ENCODE measurements around the gene TXNDC12.
"Not testable (repeated sequence)": the region's sequence is repeated elsewhere in the genome, so short reads cannot be mapped to it uniquely, and the experiment has no call there.

Gene TXNDC12

DNA sequence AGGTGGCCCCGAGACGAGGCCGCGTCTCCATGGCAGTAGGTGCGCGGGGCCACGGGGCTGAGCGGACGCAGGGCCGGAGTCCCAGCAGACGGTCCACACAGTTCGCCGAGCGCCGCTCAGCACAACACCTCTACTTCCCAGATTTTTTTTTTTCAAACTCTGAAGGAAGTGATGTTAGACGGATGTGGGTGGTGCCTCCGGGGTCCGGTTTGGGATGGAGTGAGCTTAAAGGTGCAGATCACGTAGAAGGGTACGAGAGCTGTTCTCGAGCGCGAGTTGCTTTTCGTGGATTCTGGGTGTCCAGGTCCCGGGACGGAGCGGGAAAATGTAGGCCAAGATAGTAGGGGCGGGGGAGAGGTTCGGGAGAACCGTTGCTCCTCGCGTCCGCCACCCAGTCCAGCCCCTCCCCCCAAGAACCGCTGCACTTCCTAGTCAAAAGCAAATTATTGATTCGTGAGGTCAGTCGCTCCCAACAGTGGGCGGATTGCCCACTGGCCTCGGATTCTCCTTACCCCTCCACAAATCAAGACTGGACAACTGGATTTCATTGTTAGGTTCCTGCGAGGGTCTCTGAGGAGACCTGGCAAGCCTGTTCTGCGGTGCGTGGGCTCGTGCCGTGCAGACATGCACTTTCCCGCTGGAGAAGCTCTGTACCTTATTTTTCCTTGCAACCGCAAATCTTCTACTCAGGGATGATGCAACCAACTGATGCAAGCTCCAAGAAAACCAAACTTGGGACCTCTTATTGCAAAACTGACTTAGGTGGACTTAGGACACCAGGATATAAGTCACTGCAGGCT is at the start of gene TXNDC12:
TXNDC12 (minus strand) TSS at position 126 of the 800 bp plus-strand sequence; CDS start at position 31, 95 bp downstream.
- peak; percentile 98 for DNase-seq (ENCODE audit: low spot score)

GRCh38 chr1:52102336-52103013 is 47.5 kb upstream of the TXNDC12 start:
- no peak for DNase-seq (ENCODE audit: low spot score)

GRCh38 chr1:52098139-52098871 is 43.3 kb upstream of the TXNDC12 start:
- DNase-seq (ENCODE audit: low spot score): no peak

DNA sequence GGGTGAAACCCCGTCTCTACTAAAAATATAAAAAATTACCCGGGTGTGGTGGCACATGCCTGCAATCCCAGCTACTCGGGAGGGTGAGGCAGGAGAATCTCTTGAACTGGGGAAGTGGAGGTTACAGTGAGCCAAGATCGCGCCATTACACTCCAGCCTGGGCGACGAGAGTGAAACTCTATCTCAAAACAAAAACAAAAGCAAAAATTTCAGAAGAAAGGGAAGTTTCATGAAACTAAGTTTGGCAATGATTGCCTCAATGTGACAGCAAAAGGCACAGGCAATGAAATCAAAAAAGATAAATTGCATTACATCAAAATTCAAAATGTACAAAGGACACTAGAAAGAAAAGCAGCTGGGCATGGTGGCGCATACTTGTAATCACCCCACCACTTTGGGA is 41.2 kb upstream of the TXNDC12 start:
- DNase-seq (ENCODE audit: low spot score): no peak

DNA sequence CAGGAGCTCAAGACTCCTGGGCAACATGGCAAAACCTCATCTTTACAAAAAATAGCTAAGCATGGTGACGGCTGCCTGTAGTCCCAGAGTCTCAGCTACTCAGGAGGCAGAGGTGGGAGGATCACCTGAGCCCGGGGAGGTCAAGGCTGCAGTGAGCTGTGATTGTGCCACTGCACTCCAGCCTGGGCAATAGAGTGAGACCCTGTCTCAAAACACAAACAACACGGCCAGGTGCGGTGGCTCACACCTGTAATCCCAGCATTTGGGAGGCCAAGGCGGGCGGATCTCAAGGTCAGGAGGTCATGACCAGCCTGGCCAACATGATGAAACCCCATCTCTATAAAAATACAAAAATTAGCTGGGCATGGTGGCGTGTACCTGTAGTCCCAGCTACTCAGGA is 39.3 kb upstream of the TXNDC12 start:
- DNase-seq (ENCODE audit: low spot score): not testable (repeated sequence)

GRCh38 chr1:52087892-52088291 is 32.9 kb upstream of the TXNDC12 start:
- DNase-seq (ENCODE audit: low spot score): not testable (repeated sequence)

GRCh38 chr1:52080014-52080415 is 25.0 kb upstream of the TXNDC12 start:
- no peak for DNase-seq (ENCODE audit: low spot score)

- DNase-seq (ENCODE audit: low spot score): not testable (repeated sequence)
These were observed 22.3 kb upstream of the TXNDC12 start for GRCh38 chr1:52077277-52077676.

GRCh38 chr1:52072291-52072690 is 17.3 kb upstream of the TXNDC12 start:
- no peak for DNase-seq (ENCODE audit: low spot score)

DNA sequence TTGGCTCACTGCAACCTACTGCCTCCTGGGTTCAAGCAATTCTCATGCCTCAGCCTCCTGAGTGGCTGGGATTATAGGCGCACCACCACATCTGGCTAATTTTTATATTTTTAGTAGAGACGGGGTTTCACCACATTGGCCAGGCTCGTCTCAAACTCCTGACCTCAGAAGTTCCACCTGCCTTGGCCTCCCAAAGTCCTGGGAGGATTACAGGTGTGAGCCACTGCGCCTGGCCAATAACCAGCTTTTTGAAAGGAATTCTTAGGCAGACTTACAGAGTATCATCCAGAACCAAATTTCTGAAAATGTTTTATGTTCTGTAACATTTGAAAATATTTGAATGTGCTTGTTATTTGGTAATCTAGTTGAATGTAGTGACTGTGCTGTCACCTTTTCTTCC is 15.7 kb upstream of the TXNDC12 start:
- DNase-seq (ENCODE audit: low spot score): no peak

- no peak for DNase-seq (ENCODE audit: low spot score)
These were observed 8.2 kb upstream of the TXNDC12 start for GRCh38 chr1:52063192-52063591.

DNA sequence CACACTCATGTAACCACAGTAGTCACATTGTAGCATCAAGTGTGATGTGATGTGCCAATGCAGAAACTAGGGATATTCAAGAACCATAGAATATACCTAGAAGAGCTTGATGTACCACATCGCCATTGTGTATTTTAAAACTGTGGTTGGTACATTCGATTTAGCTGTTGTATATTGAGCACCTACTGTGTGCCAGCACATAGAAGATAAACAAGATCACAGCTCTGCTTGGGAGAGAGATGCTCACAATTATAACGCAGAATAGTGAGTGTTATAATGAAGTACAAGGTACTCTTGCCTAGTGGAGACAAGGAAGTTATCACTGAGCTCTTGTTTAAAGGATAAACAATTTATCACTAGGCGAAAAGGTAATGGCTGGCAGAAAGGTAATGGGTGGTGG is 5.8 kb upstream of the TXNDC12 start:
- DNase-seq (ENCODE audit: low spot score): no peak

- no peak for DNase-seq (ENCODE audit: low spot score)
These were observed 4.9 kb upstream of the TXNDC12 start for GRCh38 chr1:52059888-52060287.

- DNase-seq (ENCODE audit: low spot score): no peak
These were observed 4.3 kb upstream of the TXNDC12 start for GRCh38 chr1:52059321-52059720.

- no peak for DNase-seq (ENCODE audit: low spot score)
These were observed 3.0 kb upstream of the TXNDC12 start for GRCh38 chr1:52057876-52058415.

GRCh38 chr1:52057255-52057654 is 2.3 kb upstream of the TXNDC12 start:
- DNase-seq (ENCODE audit: low spot score): no peak

DNA sequence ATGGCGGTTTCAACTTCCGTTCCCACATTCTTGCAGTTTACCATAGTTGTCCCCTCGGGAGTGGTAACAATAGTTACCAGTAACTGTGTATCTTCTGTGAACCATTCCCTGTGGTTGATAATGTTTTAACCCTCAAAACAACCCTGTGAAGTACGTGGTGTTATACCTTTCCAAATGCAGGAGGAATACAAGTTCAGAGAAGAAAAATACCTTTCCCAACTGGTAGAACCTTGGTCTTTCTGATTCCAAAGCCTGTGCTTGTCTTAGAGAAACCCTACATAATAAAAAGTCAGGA is 1.9 kb upstream of the TXNDC12 start:
- DNase-seq (ENCODE audit: low spot score): no peak

- DNase-seq (ENCODE audit: low spot score): peak; percentile 98
These were observed 1.4 kb upstream of the TXNDC12 start, which contains the start of gene BTF3L4 for GRCh38 chr1:52056163-52056936. TSS of gene BTF3L4 (plus strand) at chr1:52056295. CDS start at chr1:52059848, 3,553 bp downstream.

- DNase-seq (ENCODE audit: low spot score): no peak
These were observed 823 bp upstream of the TXNDC12 start for GRCh38 chr1:52055866-52056162.

GRCh38 chr1:52054496-52055065 is 410 bp downstream of the TXNDC12 start:
- no peak for DNase-seq (ENCODE audit: low spot score)

GRCh38 chr1:52053862-52054261 is 1.1 kb downstream of the TXNDC12 start:
- DNase-seq (ENCODE audit: low spot score): no peak

DNA sequence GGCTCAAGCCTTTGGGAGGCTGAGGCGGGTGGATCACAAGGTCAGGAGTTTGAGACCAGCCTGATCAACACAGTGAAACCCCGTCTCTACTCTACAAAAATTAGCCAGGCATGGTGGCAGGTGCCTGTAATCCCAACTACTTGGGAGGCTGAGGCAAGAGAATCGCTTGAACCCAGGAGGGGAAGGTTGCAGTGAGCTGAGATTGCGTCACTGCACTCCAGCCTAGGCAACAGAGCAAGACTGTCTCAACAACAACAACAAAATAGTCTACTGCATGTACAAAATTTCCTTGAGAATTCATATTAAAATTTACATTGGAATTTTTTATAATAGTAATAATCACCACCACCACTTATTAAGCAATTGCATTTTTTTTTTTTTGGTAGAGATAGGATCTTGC is 5.7 kb downstream of the TXNDC12 start:
- not testable (repeated sequence) for DNase-seq (ENCODE audit: low spot score)

Data from cerebellar cortex (tissue), 1 donor.